Memory B cell (primary cell): Measurements from ENCODE around the gene ATRAID.
A peak's percentile ranks its signal among the peaks of the same experiment; 100 is the strongest.

Source experiments
- ATAC-seq: fragments of 150-1000 bp; cut with Tn5 transposase; 2 replicates; pipeline ENCODE4 v1.10.0; 2021; ENCODE audit warnings: low read depth, mild to moderate bottlenecking, moderate library complexity
- DNase-seq, 2 donors: peaks; one replicate each; pipeline ENCODE4 v3.0.0; 2022; ENCODE audit warnings: low spot score in 2 of 2
- H3K27ac Mint-ChIP-seq: one replicate; pipeline ENCODE4 v1.8.0; 2022; ENCODE audit warnings: mild to moderate bottlenecking, moderate library complexity, mixed read lengths
- H3K27me3 Mint-ChIP-seq: one replicate; pipeline ENCODE4 v1.8.0; 2022; ENCODE audit warnings: mixed read lengths
- H3K36me3 Mint-ChIP-seq: one replicate; pipeline ENCODE4 v1.8.0; 2022; ENCODE audit warnings: mild to moderate bottlenecking, mixed read lengths
- H3K4me1 Mint-ChIP-seq: one replicate; pipeline ENCODE4 v1.8.0; 2022; ENCODE audit warnings: mixed read lengths
- H3K4me3 Mint-ChIP-seq: one replicate; pipeline ENCODE4 v1.8.0; 2022; ENCODE audit warnings: mild to moderate bottlenecking, moderate library complexity, mixed read lengths
- H3K9me3 Mint-ChIP-seq: one replicate; pipeline ENCODE4 v1.8.0; 2022; ENCODE audit warnings: mixed read lengths

Gene ATRAID

DNA sequence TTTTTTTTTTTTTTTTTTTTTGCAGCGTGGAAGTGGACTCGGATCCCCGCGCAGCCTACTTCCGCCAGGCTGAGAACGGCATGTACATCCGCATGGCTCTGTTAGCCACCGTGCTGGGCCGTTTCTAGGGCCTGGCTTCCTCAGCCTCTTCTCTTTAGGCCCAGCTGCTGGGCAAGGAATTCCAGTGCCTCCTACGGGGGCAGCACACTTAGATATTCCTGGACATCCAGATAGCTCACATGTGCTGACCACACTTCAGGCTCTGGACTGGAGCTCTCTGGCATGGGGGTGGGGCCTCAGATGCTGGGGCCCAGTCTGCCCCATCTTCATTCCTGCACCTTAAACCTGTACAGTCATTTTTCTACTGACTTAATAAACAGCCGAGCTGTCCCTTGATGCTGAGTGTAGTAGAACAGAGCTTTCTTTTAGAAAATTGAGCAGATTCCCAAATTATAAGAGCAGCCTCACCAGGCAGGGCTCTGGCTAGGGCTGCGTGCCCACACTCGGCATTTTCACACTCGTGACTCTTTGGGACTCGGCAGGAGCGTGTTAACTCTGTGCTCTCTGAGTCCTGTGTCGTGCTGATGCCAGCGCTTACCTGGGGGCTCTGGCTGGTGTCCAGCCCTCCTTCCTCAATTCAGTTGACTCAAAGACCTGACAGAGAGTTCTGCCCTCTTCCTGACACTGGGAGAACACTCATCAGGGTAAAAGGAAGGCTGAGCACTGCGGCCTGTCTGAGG, 31.7 kb downstream of the ATRAID start:
- peaks cover 21% of the 10 kb centered on the region for H3K36me3 Mint-ChIP-seq
- H3K27me3 Mint-ChIP-seq, result peaks cover 3% of the 10 kb centered on the region
- no peak overlapping the region for H3K4me3 Mint-ChIP-seq
- H3K27ac Mint-ChIP-seq, result no peak overlapping the region
- ATAC-seq, result no peak
- H3K4me1 Mint-ChIP-seq, result no peaks in the 10 kb centered on the region
- no peak for DNase-seq
- no peaks in the 10 kb centered on the region for H3K9me3 Mint-ChIP-seq

DNA sequence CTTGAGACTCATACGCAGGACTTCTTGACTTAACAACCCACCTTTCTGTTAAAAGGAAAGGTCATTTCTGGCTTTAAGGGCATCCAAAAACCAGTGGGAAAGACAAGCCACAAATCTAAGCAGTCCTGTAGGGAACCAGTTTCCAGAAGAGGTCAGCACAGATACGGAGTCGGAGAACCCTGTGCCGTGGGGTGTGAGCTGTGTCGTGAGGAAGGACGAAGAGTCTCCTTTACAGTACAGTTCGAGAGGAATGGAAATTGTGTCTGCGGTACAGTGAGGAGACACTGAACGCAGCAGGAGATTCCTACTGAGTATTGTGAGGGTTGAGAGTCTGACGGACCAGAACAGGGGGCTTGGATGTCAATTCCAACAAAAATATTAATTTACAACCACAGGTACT, 33.3 kb downstream of the ATRAID start:
- no peak overlapping the region for H3K27ac Mint-ChIP-seq
- H3K4me1 Mint-ChIP-seq, result no peaks in the 10 kb centered on the region
- H3K4me3 Mint-ChIP-seq, result no peak overlapping the region
- no peaks in the 10 kb centered on the region for H3K9me3 Mint-ChIP-seq
- peaks cover 5% of the 10 kb centered on the region for H3K27me3 Mint-ChIP-seq
- DNase-seq, result no peak
- H3K36me3 Mint-ChIP-seq, result peaks cover 14% of the 10 kb centered on the region
- no peak for ATAC-seq

DNA sequence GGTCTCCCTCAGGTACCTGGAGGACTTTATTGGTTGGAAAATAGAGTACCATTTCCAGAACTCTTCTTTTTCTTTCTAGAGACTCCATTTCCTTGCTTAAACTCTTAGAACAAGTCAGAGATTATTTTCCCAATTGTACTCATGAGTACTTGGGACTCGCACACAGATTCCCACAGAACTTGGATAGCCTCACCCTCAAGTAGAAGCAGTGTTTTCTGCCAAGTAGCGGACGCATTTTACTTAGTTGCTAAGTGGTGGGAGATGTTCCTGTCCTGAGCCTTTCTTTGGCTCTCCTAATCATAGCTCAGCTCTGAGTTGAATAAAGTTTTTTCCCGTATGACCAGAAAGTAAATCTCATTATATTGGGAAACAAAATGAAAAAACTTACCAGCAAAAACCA, 33.8 kb downstream of the ATRAID start:
- Mint-ChIP-seq H3K4me1 (peaks cover 3% of the 10 kb centered on the region), H3K36me3 (peaks cover 10% of the 10 kb centered on the region), H3K4me3 (no peak overlapping the region), H3K27me3 (peaks cover 7% of the 10 kb centered on the region), H3K27ac (no peak overlapping the region), H3K9me3 (no peaks in the 10 kb centered on the region)
- DNase-seq (no peak), ATAC-seq (no peak)

DNA sequence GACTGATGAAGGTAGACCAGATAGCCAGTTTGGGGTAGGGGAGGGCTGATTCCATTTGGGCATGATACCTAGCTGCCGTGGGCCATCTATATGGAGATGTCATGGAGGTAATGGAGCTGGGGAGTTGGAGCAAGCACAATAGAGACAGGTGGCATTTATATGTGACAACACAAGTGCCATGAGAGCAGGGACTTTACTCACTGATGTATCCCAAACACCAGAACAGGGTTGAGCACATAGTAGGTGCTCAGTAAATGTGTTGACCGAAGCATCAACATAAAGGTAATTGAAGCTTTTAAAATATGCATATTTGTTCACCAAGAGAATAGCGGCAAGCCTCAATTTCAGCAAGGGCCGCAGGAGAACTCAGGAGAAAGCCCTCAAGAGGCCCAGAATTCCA, 36.1 kb downstream of the ATRAID start:
- no peak for ATAC-seq
- no peak overlapping the region for H3K4me3 Mint-ChIP-seq
- H3K9me3 Mint-ChIP-seq, result no peaks in the 10 kb centered on the region
- H3K4me1 Mint-ChIP-seq, result peaks cover 6% of the 10 kb centered on the region
- H3K27ac Mint-ChIP-seq, result no peak overlapping the region
- peaks cover 6% of the 10 kb centered on the region for H3K36me3 Mint-ChIP-seq
- no peak for DNase-seq
- H3K27me3 Mint-ChIP-seq, result peaks cover 10% of the 10 kb centered on the region

DNA sequence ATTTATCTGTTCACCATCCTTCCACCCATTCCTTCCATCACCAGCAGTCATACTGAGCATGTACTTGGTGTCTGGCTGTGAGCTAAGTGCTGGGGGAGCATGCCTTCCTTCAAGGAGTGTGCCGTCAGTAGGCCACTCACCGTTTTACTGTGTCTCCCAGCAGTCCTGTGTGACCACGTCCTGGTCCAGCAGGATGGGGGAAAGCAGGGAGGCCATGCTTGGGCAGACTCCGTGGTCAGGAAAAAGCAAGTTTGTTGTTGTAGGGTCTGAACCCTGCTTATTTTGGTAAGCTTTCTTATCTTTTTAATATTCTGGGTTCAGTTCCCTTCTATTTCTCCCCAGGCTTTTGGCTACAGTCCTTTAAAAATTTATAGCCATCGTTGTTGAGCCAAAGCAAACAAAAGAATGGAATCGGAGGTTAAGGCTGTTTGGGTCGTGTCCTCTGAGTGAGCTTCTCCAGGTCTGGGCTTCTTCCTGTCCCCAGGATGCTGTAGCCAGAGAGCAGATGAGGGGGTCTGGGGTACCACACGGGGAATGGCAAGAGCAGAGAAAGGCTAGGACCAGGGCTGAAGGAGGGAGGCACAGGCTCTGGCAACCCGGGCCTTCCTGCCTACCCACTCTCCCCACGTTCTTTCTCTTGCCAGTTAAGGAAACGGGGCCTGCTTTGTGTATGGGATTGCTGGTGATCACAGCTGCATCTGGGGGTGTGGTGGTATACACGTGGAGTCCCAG, 37.5 kb downstream of the ATRAID start:
- H3K4me3 Mint-ChIP-seq, result no peak overlapping the region
- no peak overlapping the region for H3K27ac Mint-ChIP-seq
- DNase-seq (no peak), ATAC-seq (no peak)
- H3K9me3 Mint-ChIP-seq, result no peaks in the 10 kb centered on the region
- peaks cover 6% of the 10 kb centered on the region for H3K4me1 Mint-ChIP-seq
- H3K27me3 Mint-ChIP-seq, result peaks cover 12% of the 10 kb centered on the region
- H3K36me3 Mint-ChIP-seq, result no peaks in the 10 kb centered on the region

DNA sequence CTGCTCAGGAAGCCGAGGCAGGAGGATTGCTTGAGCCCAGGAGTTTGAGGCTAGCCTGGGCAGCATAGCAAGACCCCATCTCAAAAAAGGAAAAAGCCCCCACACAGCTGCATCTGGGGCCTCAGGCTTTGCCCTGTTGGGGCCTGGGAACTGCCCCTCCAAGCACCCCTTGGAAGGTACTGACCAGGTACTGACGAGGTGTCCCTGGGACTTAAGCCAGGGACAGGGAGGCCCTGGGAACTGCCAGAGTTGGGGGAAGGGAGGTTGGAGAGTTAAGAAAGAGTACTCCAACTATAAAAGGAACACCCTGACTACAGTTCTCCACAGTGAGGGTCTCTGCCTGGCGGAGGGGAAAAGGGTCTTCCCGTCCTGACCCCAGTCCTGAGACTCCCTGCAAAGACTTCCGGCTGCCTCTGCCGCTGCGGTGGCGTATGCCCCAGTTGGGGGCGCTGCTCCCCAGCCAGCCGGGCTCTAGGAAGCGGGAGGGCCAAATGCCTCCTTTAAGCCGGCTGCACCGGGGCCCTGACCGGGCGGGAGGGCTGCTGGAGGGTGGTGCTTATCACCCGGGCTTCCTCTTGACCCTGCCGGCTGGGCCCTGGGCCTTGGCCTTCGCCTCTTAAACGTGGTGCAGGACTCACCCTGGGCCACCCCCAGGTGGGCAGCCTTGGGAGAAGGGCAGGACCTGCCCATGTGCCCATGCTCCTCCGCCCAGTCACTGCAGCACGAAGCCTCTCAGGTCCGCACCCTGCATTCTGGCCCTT, 38.2 kb downstream of the ATRAID start:
- ATAC-seq, result peak; percentile 69
- H3K36me3 Mint-ChIP-seq, result no peaks in the 10 kb centered on the region

DNA sequence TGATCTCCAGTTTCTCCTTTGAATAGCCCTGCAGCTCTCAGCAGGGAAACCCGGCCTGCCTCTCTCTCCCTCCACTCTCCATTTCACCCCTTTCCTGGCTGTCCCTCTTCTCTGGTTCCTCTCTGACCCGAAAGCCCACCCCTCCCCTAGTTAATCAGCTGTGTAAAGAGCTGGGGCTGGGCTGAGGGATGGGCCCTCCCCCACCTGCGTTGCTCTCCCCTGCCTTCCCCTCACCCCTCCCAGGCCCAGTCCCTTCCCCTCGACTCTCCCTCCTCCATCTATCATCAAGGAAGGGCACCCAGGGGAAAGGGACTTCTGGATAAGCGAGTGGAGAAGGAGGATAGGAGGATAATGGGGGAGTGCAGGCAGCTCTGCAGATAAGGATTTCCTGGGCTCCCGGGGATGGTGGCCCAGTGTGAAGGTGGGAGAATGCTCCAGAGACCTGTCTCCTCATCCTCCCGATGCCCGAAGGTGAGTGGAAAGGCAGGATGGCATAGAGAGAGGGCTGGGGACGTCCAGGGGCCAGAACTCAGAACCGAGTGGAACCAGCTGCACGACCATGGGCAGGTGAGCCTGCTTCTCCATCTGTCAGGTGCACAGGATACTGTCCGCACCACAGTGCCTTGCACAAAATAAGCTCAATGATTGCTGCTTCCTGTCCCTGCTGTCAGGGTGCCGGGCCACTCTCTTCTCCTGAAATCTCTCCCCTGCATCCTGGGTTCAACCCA, 39.0 kb downstream of the ATRAID start:
- no peak overlapping the region for H3K4me3 Mint-ChIP-seq
- peaks cover 23% of the 10 kb centered on the region for H3K27me3 Mint-ChIP-seq
- H3K4me1 Mint-ChIP-seq, result peaks cover 6% of the 10 kb centered on the region
- H3K9me3 Mint-ChIP-seq, result no peaks in the 10 kb centered on the region
- no peaks in the 10 kb centered on the region for H3K36me3 Mint-ChIP-seq
- no peak overlapping the region for H3K27ac Mint-ChIP-seq
- no peak for DNase-seq
- no peak for ATAC-seq

More for the DNA sequence above, 38.2 kb downstream of the ATRAID start:
- DNase-seq, result peak; percentile 23 to 41
- Mint-ChIP-seq H3K4me1 (peaks cover 6% of the 10 kb centered on the region), H3K9me3 (no peaks in the 10 kb centered on the region), H3K4me3 (no peak overlapping the region), H3K27ac (no peak overlapping the region), H3K27me3 (peaks cover 19% of the 10 kb centered on the region)

DNA sequence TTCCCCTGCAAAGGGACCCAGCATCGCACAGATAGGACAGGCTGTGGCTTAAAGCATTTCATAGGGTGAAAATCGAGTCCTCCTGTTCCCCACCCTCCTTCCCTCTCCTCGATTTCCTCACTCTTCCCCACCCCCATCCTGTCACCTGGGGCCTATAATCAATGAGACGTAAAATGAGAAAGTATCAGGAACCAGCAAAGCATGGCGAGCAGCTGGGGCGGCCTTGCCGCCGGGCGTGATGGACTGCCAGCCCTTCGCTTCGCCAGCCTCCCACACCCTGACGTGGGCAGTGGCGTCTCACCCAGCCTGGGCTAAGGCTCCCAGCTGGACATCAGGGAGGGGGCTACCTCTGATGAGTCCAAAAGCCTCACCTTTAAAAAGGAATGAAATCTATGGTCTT, 39.9 kb downstream of the ATRAID start:
- peaks cover 30% of the 10 kb centered on the region for H3K27me3 Mint-ChIP-seq
- DNase-seq (no peak), ATAC-seq (no peak)
- H3K36me3 Mint-ChIP-seq, result no peaks in the 10 kb centered on the region
- no peak overlapping the region for H3K27ac Mint-ChIP-seq
- peaks cover 6% of the 10 kb centered on the region for H3K4me1 Mint-ChIP-seq
- no peaks in the 10 kb centered on the region for H3K9me3 Mint-ChIP-seq
- no peak overlapping the region for H3K4me3 Mint-ChIP-seq

DNA sequence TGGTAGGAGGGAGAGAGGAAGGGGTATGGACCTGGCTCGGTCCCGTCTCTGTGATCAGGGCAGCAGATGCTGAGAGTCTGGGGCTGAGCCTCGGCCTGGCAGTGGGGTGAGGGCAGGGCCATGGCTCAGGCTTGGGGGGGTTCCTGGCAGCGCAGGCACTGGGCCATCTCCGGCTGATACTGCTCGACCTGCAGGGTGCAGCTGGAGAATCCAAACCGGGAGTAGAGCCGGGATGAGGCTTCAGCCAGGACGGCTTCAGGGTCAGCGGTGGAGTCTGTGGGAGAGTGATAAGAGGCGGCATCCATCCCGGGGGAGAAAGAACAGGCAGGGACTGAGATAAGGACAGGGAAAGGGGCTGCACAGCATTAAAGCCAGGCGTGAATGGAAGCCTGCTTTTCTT, 43.3 kb downstream of the ATRAID start:
- H3K9me3 Mint-ChIP-seq, result no peaks in the 10 kb centered on the region
- H3K27me3 Mint-ChIP-seq, result peaks cover 42% of the 10 kb centered on the region
- no peak overlapping the region for H3K4me3 Mint-ChIP-seq
- H3K27ac Mint-ChIP-seq, result no peak overlapping the region
- H3K36me3 Mint-ChIP-seq, result no peaks in the 10 kb centered on the region
- DNase-seq, result no peak
- peaks cover 6% of the 10 kb centered on the region for H3K4me1 Mint-ChIP-seq
- ATAC-seq, result no peak

DNA sequence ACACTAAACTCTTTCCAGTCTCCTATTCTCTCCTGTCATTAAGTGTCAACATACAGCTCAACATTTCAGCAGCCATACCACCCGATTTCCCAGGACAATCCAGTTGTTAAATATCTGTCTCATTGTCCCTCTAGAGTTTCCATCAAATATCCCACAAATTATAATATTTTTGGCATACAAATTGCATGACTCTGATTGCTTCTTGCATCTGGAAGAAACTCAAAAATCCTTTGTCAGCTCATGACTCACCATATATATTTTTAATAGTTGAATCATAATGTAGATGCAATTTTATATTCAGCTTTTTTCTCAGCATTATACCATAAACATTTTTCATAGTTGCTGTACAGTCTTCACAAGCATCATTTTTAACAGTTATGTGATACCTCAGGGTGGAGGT, 43.8 kb downstream of the ATRAID start:
- H3K4me1 Mint-ChIP-seq, result peaks cover 3% of the 10 kb centered on the region
- no peaks in the 10 kb centered on the region for H3K36me3 Mint-ChIP-seq

DNA sequence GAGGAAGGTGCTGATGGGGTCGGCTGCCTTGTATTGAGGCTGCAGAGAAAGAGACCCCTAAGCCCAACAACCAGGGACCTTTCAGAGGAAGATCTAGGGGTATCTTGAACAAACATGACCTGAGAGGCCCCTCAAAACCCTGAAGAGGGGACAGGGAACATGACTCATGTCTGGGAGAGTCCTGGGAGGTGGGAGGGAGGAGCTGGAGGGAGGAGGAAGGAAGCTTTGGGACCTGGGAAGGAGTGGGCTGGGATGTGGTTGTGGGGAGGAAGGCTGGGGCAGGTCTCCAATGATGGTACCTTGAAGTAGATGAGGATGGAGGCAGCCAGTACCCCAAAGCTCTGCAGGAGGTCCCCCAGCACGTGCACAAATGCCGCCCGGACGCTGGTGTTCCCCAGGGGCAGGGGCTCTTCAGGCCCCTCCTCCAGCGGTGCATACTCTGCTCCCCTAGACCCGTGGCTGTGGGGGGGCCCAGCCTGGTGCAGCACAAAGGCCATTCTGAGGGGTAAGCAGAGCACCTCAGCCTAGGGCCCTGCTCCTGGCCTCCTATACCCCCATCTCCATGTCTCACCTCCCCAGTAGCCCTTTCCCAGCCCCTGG, 45.1 kb downstream of the ATRAID start:
- H3K4me3 Mint-ChIP-seq, result no peak overlapping the region
- H3K27me3 Mint-ChIP-seq, result peaks cover 51% of the 10 kb centered on the region
- no peak for DNase-seq
- H3K4me1 Mint-ChIP-seq, result peaks cover 8% of the 10 kb centered on the region
- no peak for ATAC-seq
- H3K27ac Mint-ChIP-seq, result no peak overlapping the region
- no peaks in the 10 kb centered on the region for H3K36me3 Mint-ChIP-seq
- no peaks in the 10 kb centered on the region for H3K9me3 Mint-ChIP-seq

More for the DNA sequence above, 43.8 kb downstream of the ATRAID start:
- ATAC-seq, result no peak
- no peak overlapping the region for H3K4me3 Mint-ChIP-seq
- no peak for DNase-seq
- peaks cover 42% of the 10 kb centered on the region for H3K27me3 Mint-ChIP-seq
- no peaks in the 10 kb centered on the region for H3K9me3 Mint-ChIP-seq
- H3K27ac Mint-ChIP-seq, result no peak overlapping the region

DNA sequence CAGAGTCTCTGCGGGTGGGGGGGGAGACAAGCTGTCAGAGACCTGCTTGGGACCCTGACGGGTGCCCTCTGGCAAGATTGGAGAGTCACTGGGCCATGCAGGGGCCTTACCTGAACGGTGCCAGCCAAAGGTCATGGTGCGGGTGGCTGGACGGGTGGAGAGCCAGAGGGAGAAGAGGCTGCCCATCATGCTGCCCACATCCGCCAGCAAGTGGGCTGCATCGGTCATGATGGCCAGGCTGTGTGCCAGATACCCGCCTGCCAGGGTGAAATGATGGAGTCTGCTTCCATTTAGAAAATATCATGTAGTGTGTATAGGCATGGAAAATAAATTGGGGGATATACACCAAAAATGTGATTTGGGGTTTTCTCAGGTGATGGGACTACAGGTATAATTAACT, 46.2 kb downstream of the ATRAID start:
- DNase-seq (no peak), ATAC-seq (no peak)
- Mint-ChIP-seq H3K36me3 (no peaks in the 10 kb centered on the region), H3K4me3 (no peak overlapping the region), H3K4me1 (peaks cover 8% of the 10 kb centered on the region), H3K9me3 (no peaks in the 10 kb centered on the region), H3K27ac (no peak overlapping the region), H3K27me3 (peaks cover 51% of the 10 kb centered on the region)

DNA sequence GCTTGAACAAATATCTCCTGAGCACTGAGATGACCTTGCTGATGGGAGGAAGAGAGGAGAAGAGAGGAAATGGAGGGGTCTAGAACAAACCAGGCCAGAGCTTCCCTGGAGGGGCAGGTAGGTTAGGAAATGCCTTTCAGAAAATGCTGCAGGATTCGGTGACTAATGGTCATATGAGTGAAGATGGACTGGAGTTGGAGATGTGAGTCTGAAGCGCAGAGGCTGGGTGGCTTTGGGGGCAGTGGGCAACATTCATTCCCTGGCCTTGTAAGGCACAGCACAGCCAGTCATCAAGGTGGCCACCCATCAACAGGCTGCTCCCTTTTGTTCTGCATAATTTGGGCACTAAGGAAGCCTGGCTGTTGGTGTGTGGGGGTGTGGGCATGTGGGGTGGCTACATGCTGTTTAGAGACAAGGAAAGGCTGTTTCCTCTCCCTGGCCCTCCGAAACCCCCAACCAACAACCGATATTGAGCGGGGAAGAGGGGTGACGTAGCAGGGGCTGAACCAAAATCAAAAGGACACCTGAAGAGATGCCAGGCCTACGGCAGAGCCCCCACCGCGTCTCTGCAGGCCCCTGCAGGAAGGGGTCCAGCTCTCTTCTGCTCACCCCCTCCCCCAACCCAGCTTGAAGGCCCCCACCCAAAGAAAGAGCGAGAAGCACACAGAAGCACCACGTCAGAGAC, 49.5 kb downstream of the ATRAID start:
- ATAC-seq (no peak), DNase-seq (no peak)
- Mint-ChIP-seq H3K36me3 (no peaks in the 10 kb centered on the region), H3K4me3 (peak overlapping the region; percentile 75), H3K27me3 (peaks cover 44% of the 10 kb centered on the region), H3K27ac (peak overlapping the region; percentile 20), H3K9me3 (no peaks in the 10 kb centered on the region), H3K4me1 (peaks cover 18% of the 10 kb centered on the region)
